OCI-LY7 (cell line): ENCODE measurements around the gene HOXA7. TPM values are rescaled to one million over a fixed set of nuclear protein-coding genes. Genes with fewer than 3 reads are reported as not detected.

Experiments
- BruUV-seq: library from RNA; stranded (reverse); fragments of 400-500 nt; replicated peaks from 2 replicates; lab custom pipeline; 2021; lab: Mats Ljungman, UMichigan
- CTCF ChIA-PET: fragments of 300-600 bp; sonication (Branson Sonifier 250); formaldehyde crosslinking; loops from one replicate; lab custom pipeline; 2022; ENCODE audit warnings: antibody characterized with exemption; ENCODE audit not compliant: unreplicated experiment; lab: Charles Lee
- POLR2A ChIA-PET: fragments of 300-600 bp; sonication (Branson Sonifier 250); formaldehyde crosslinking; loops from one replicate; lab custom pipeline; 2022; ENCODE audit warnings: antibody characterized with exemption; lab: Charles Lee
- DNase-seq: peaks from one replicate; pipeline ENCODE4 v3.0.0-alpha.2; 2015; ENCODE audit warnings: low spot score
- H2AFZ ChIP-seq: fragments of 200-600 bp; sonication (generic), shearing (Covaris generic); 2 replicates; pipeline ENCODE4 v1.6.1; 2014; ENCODE audit warnings: mild to moderate bottlenecking, antibody characterized with exemption, low read length, moderate library complexity
- H3K27ac ChIP-seq: fragments of 200-600 bp; sonication (generic); 2 replicates; pipeline ENCODE4 v1.5.1; 2014; ENCODE audit warnings: mixed run types, low read depth, mild to moderate bottlenecking, moderate library complexity, low read length, inconsistent platforms; ENCODE audit not compliant: poor library complexity, severe bottlenecking
- H3K36me3 ChIP-seq: fragments of 200-600 bp; sonication (generic); 2 replicates; pipeline ENCODE4 v1.6.1; 2014; ENCODE audit warnings: mild to moderate bottlenecking, antibody characterized with exemption, low read length, moderate library complexity, mixed read lengths; ENCODE audit not compliant: insufficient read depth
- H3K4me1 ChIP-seq: fragments of 200-600 bp; sonication (generic); 2 replicates; pipeline ENCODE4 v1.5.1; 2014; ENCODE audit warnings: mild to moderate bottlenecking, low read length; ENCODE audit not compliant: insufficient read depth, poor library complexity, severe bottlenecking
- H3K4me2 ChIP-seq: fragments of 200-600 bp; sonication (generic); 2 replicates; pipeline ENCODE4 v1.6.1; 2014; ENCODE audit warnings: mild to moderate bottlenecking, low read length
- H3K4me3 ChIP-seq: fragments of 200-600 bp; sonication (generic); 2 replicates; pipeline ENCODE4 v1.5.1; 2014; ENCODE audit warnings: mild to moderate bottlenecking, low read depth, low read length; ENCODE audit not compliant: poor library complexity, severe bottlenecking
- H3K79me2 ChIP-seq: fragments of 200-600 bp; sonication (generic); 2 replicates; pipeline ENCODE4 v1.6.1; 2016; ENCODE audit warnings: low read depth, mild to moderate bottlenecking, low read length, moderate library complexity, mixed read lengths; ENCODE audit not compliant: insufficient read depth
- H3K9me2 ChIP-seq: fragments of 200-600 bp; sonication (generic); 2 replicates; pipeline ENCODE4 v1.6.1; 2016; ENCODE audit warnings: mild to moderate bottlenecking, low read length, mixed read lengths; ENCODE audit not compliant: insufficient read depth
- H3K9me3 ChIP-seq: fragments of 200-600 bp; sonication (generic); 2 replicates; pipeline ENCODE4 v1.6.1; 2014; ENCODE audit warnings: mild to moderate bottlenecking, mixed run types, low read length, mixed read lengths
- H4K20me1 ChIP-seq: fragments of 200-600 bp; sonication (generic); 2 replicates; pipeline ENCODE4 v1.6.1; 2014; ENCODE audit warnings: mild to moderate bottlenecking, antibody characterized with exemption, low read length, moderate library complexity, mixed read lengths; ENCODE audit not compliant: insufficient read depth
- EZH2phosphoT487 ChIP-seq: fragments of 200-600 bp; sonication (generic); IDR thresholded peaks from 2 replicates; pipeline ENCODE4 v1.6.1; 2018; ENCODE audit warnings: low read depth, borderline replicate concordance, mild to moderate bottlenecking, mixed run types, antibody characterized with exemption, low read length, moderate library complexity, mixed read lengths
- intact Hi-C: fragments of 100-400 bp; cut with micrococcal nuclease; formaldehyde crosslinking; loops from one replicate; pipeline ENCODE4 v1.10.0; 2022; ENCODE audit not compliant: unreplicated experiment
- total RNA-seq, 2 experiments: library from RNA; depleted of rRNA in 1 of 2; stranded (reverse); fragments of >200 nt in 1 of 2; shearing (Covaris generic) in 1 of 2; gene quantifications; 2 replicates each; pipeline ENCODE4 v1.2.3, GENCODE V29; 2014 to 2022
- TF ChIP-seq, protein P1 (sequence below): fragments of 200-600 bp; sonication (generic); conservative IDR thresholded peaks from 2 replicates; pipeline ENCODE4 v1.5.1; 2014; ENCODE audit warnings: mild to moderate bottlenecking, antibody characterized with exemption, low read length, moderate library complexity, mixed read lengths

Gene HOXA7
- total RNA-seq, 2 experiments from 2014 or later = 1.2 to 6.0 TPM

DNA sequence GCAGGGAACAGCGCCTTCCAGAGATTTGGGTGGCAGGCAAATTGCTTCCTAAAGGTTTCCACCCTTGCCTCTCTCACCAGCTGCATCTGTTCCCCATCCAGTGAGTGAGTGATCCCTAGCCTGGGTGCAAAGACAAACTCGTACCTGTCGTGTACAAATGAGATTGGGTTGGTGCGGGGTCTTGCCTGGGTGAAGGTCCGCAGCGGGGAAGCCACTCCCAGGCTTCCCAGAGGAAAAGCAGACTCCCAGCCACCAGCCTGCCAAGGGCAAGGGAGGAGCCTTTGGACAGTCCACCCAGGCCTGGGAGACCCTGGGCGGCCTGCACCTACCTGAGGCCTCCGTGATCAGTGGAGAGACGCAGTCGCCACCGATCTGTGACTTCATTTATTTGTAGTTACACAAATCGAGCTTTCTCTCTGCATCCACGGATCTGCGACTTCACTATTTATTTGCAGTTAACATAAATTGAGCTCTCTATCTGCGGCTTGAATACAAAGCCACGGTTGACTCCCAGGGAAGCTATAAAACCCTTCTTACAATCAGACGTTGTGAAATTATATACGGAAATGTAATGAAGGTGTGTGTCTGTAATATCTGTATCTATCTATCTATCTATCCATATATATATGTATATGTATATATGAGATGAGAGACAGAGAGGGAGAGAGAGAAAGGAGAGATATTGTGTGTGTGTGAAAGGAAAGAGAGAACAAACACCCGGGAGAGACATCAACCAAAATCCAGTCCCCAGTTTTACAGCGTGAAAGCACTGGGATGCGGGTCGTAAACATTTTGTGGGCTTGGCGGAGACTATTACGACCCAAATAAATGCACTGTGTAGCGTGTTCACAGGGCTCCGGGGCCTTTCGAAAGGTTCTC is 3.0 kb upstream of the HOXA7 start:
- no peak overlapping the region for H3K4me3 ChIP-seq
- H3K79me2 ChIP-seq = no peaks in the 10 kb centered on the region
- no peaks in the 10 kb centered on the region for H3K9me2 ChIP-seq
- no peaks in the 10 kb centered on the region for H4K20me1 ChIP-seq
- no peak for TF ChIP-seq EZH2phosphoT487
- TF ChIP-seq, protein P1, sequence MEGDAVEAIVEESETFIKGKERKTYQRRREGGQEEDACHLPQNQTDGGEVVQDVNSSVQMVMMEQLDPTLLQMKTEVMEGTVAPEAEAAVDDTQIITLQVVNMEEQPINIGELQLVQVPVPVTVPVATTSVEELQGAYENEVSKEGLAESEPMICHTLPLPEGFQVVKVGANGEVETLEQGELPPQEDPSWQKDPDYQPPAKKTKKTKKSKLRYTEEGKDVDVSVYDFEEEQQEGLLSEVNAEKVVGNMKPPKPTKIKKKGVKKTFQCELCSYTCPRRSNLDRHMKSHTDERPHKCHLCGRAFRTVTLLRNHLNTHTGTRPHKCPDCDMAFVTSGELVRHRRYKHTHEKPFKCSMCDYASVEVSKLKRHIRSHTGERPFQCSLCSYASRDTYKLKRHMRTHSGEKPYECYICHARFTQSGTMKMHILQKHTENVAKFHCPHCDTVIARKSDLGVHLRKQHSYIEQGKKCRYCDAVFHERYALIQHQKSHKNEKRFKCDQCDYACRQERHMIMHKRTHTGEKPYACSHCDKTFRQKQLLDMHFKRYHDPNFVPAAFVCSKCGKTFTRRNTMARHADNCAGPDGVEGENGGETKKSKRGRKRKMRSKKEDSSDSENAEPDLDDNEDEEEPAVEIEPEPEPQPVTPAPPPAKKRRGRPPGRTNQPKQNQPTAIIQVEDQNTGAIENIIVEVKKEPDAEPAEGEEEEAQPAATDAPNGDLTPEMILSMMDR = no peak
- peaks cover 26% of the 10 kb centered on the region for H3K4me1 ChIP-seq
- peak overlapping the region; percentile 90; the same call in 1 of the 2 replicates for H2AFZ ChIP-seq
- no peaks in the 10 kb centered on the region for H3K36me3 ChIP-seq
- no peak for DNase-seq
- ChIA-PET CTCF (no interaction called here), POLR2A (interaction anchor here (0.6 to 1.1 kb wide), 3 partner anchors 9 to 762 kb away, joined by 3 to 4 read pairs (median 3); no protein-coding TSS in a partner anchor)
- BruUV-seq = no TSS peak
- H3K27ac ChIP-seq = no peak overlapping the region
- H3K4me2 ChIP-seq = peak overlapping the region; percentile 77; the same call in 1 of the 2 replicates
- intact Hi-C loops = loop anchor here (2.0 to 10.0 kb wide), 4 partner anchors 307 to 1265 kb away; no protein-coding TSS in a partner anchor
- H3K9me3 ChIP-seq = no peaks in the 10 kb centered on the region

DNA sequence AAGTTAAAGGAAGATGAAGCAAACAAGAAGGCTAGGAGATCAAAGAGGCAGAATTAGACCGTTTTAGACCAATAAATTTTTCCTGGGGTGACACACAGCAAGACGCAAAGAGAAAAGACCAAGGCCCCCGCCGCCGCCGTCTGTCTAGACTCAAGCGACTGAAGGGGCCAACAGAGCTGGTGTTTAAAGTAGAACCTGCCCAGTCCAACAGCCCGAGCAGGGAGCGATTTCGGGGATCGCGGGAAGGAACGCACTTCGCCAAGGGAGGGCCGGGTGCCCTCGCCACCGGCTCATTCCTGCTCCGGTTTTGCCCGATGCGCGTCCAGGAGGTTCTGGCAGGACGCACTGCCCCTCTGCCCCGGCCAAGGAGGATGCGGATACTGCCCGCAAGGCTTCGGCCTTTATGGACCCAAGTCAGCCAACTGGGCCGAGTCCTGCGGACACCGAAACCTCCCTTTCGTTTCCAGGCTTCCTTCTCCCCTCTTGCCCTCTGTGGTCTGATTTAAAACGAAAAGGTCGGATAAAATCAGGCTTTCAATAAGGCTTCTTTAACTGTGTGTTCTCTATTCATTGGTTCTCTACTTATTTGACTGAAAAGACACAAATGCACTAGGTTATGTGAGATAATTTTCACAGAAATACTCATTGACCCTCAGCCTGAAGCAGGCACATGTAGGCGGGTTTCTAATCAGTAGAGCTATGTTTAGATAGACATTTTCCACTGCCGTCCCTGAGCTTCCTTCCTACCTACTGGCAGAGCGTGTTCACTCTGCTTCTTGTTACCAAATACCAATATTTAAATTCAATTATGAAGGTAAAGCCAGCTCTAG is 2.2 kb upstream of the HOXA7 start:
- Histone ChIP-seq H3K79me2 (no peaks in the 10 kb centered on the region), H3K36me3 (no peaks in the 10 kb centered on the region), H3K9me2 (no peaks in the 10 kb centered on the region), H3K9me3 (no peaks in the 10 kb centered on the region), H2AFZ (no peak overlapping the region), H3K27ac (no peak overlapping the region), H3K4me3 (no peak overlapping the region), H4K20me1 (no peaks in the 10 kb centered on the region), H3K4me1 (peaks cover 26% of the 10 kb centered on the region), H3K4me2 (no peak overlapping the region)
- TF ChIP-seq, protein P1 = no peak
- no peak for TF ChIP-seq EZH2phosphoT487
- intact Hi-C loops = loop anchor here (10.0 kb wide), 1 partner anchor 1264 kb away; no protein-coding TSS in a partner anchor
- no peak for DNase-seq
- CTCF ChIA-PET = no interaction called here
- BruUV-seq = no TSS peak
- POLR2A ChIA-PET = interaction anchor here (0.6 to 1.1 kb wide), 2 partner anchors 465 to 762 kb away, joined by 3 to 4 read pairs; no protein-coding TSS in a partner anchor
